ENCODE measurements around the gene MYH9.

Gene MYH9

GRCh38 chr22:36330655-36331305 lies 57.0 kb downstream of the MYH9 start:
- DNase-seq (ENCODE audit: insufficient read length, low spot score): no peak
- no peak for TF ChIP-seq CTCF (IDR thresholded peaks at IDR 0.05; ENCODE audit: insufficient read depth, missing control alignments)
- no peak for FAIRE-seq

- DNase-seq (ENCODE audit: insufficient read length, low spot score) (no peak), FAIRE-seq (no peak)
- TF ChIP-seq CTCF (IDR thresholded peaks at IDR 0.05; ENCODE audit: insufficient read depth, missing control alignments): no peak
Observed at GRCh38 chr22:36330127-36330526, 57.6 kb downstream of the MYH9 start.

GRCh38 chr22:36329254-36330078 lies 58.3 kb downstream of the MYH9 start:
- DNase-seq (ENCODE audit: insufficient read length, low spot score) (no peak), FAIRE-seq (no peak)
- TF ChIP-seq CTCF (IDR thresholded peaks at IDR 0.05; ENCODE audit: insufficient read depth, missing control alignments): no peak

- no peak for TF ChIP-seq CTCF (IDR thresholded peaks at IDR 0.05; ENCODE audit: insufficient read depth, missing control alignments)
- DNase-seq (ENCODE audit: insufficient read length, low spot score) (no peak), FAIRE-seq (no peak)
Observed at GRCh38 chr22:36328635-36329253, 59.0 kb downstream of the MYH9 start.

- no peak for FAIRE-seq
- no peak for DNase-seq (ENCODE audit: insufficient read length, low spot score)
Observed at GRCh38 chr22:36327922-36328551, 59.7 kb downstream of the MYH9 start.

More at GRCh38 chr22:36327922-36328551, 59.7 kb downstream of the MYH9 start:
- no peak for TF ChIP-seq CTCF (IDR thresholded peaks at IDR 0.05; ENCODE audit: insufficient read depth, missing control alignments)
